Liver (tissue), 9 donors: ENCODE measurements around the gene IL4. TPM values are rescaled to one million over a fixed set of nuclear protein-coding genes. Genes with fewer than 3 reads are reported as not detected.

Source experiments
- DNase-seq: peaks from one replicate; pipeline ENCODE4 v3.0.0-alpha.2; 2017; ENCODE audit warnings: low spot score
- H3K27ac ChIP-seq, 2 donors: one replicate each; pipeline ENCODE4 v1.7.0; 2013; ENCODE audit warnings: inconsistent platforms in 2 of 2, low read length in 2 of 2, control low read depth in 1 of 2, low read depth in 1 of 2, mild to moderate bottlenecking in 1 of 2
- H3K27me3 ChIP-seq, 4 donors: one replicate each; pipeline versions ENCODE4 v1.6.1 to v1.7.0; 2013; ENCODE audit warnings: low read length in 3 of 4, inconsistent platforms in 1 of 4, mild to moderate bottlenecking in 1 of 4, moderate library complexity in 1 of 4; ENCODE audit not compliant: control insufficient read depth in 4 of 4, insufficient read depth in 4 of 4
- H3K36me3 ChIP-seq, 4 donors: one replicate each; pipeline versions ENCODE4 v1.6.1 to v1.7.0; 2013; ENCODE audit warnings: low read length in 3 of 4, mild to moderate bottlenecking in 3 of 4, low read depth in 1 of 4, moderate library complexity in 1 of 4; ENCODE audit not compliant: control insufficient read depth in 4 of 4, insufficient read depth in 3 of 4
- H3K4me1 ChIP-seq, 4 donors: one replicate each; pipeline versions ENCODE4 v1.6.1 to v1.7.0; 2013; ENCODE audit warnings: low read length in 3 of 4, mild to moderate bottlenecking in 3 of 4, moderate library complexity in 1 of 4; ENCODE audit not compliant: control insufficient read depth in 4 of 4, insufficient read depth in 4 of 4
- H3K4me3 ChIP-seq, 3 donors: one replicate each; pipeline versions ENCODE4 v1.6.1 to v1.7.0; 2013; ENCODE audit warnings: low read length in 3 of 3, control low read depth in 1 of 3, low read depth in 1 of 3, mild to moderate bottlenecking in 1 of 3
- H3K9ac ChIP-seq, 2 donors: one replicate each; pipeline ENCODE4 v1.7.0; 2013; ENCODE audit warnings: low read length in 2 of 2, mild to moderate bottlenecking in 2 of 2, moderate library complexity in 2 of 2, control low read depth in 1 of 2, low read depth in 1 of 2
- H3K9me3 ChIP-seq, 4 donors: one replicate each; pipeline versions ENCODE4 v1.6.1 to v1.7.0; 2013; ENCODE audit warnings: low read length in 3 of 4; ENCODE audit not compliant: control insufficient read depth in 4 of 4
- EGR1 ChIP-seq, 2 donors: IDR thresholded peaks; 2 replicates each; pipeline ENCODE4 v1.6.1; 2016 to 2018; ENCODE audit warnings: antibody characterized with exemption in 2 of 2, low read depth in 2 of 2
- FOXA1 ChIP-seq: IDR thresholded peaks from 2 replicates; pipeline ENCODE4 v1.6.1; 2016; ENCODE audit warnings: antibody characterized with exemption
- FOXA2 ChIP-seq: IDR thresholded peaks from 2 replicates; pipeline ENCODE4 v1.6.1; 2016; ENCODE audit warnings: antibody characterized with exemption
- GABPA ChIP-seq, 2 donors: IDR thresholded peaks in 1 of 2; conservative IDR thresholded peaks in 1 of 2; 2 replicates each; pipeline ENCODE4 v1.6.1; 2016; ENCODE audit warnings: antibody characterized with exemption in 2 of 2, mild to moderate bottlenecking in 1 of 2, moderate library complexity in 1 of 2
- HNF4A ChIP-seq, 2 donors: conservative IDR thresholded peaks; 2 replicates each; pipeline ENCODE4 v1.6.1; 2016; ENCODE audit warnings: antibody characterized with exemption in 2 of 2, mild to moderate bottlenecking in 2 of 2
- HNF4G ChIP-seq: IDR thresholded peaks from 2 replicates; pipeline ENCODE4 v1.6.1; 2016; ENCODE audit warnings: antibody characterized with exemption
- NR2F2 ChIP-seq: IDR thresholded peaks from 2 replicates; pipeline ENCODE4 v1.6.1; 2016; ENCODE audit warnings: antibody characterized with exemption
- RAD21 ChIP-seq, 2 donors: IDR thresholded peaks; 2 replicates each; pipeline ENCODE4 v1.6.1; 2016; ENCODE audit warnings: antibody characterized with exemption in 2 of 2, mild to moderate bottlenecking in 2 of 2
- RXRA ChIP-seq, 2 donors: IDR thresholded peaks; 2 replicates each; pipeline ENCODE4 v1.6.1; 2017 to 2018; ENCODE audit warnings: antibody characterized with exemption in 2 of 2, mild to moderate bottlenecking in 1 of 2
- SP1 ChIP-seq: IDR thresholded peaks from 2 replicates; pipeline ENCODE4 v1.6.1; 2018; ENCODE audit warnings: antibody characterized with exemption, mild to moderate bottlenecking
- TAF1 ChIP-seq: conservative IDR thresholded peaks from 2 replicates; pipeline ENCODE4 v1.6.1; 2016; ENCODE audit warnings: antibody characterized with exemption, mild to moderate bottlenecking
- YY1 ChIP-seq: IDR thresholded peaks from 2 replicates; pipeline ENCODE4 v1.6.1; 2016; ENCODE audit warnings: antibody characterized with exemption, mild to moderate bottlenecking
- WGBS: extraction: QIAGEN DNeasy Blood & Tissue Kit; methylation state at CpG from one replicate; pipeline ENCODE4 v1.1.7; 2013; 5-methylcytosine and 5-hydroxymethylcytosine counted together
- polyA plus RNA-seq, 2 donors: library from polyadenylated mRNA; stranded (reverse) in 1 of 2; unstranded in 1 of 2; fragments of 200-250 nt in 1 of 2; fragments of >200 nt in 1 of 2; fragmentation: Nextera tagmentation in 1 of 2; extraction: Ambion mirVana in 1 of 2; gene quantifications; one replicate each; pipeline versions ENCODE4 v1.2.1 to v1.2.3, GENCODE V29; 2013 to 2015
- total RNA-seq, 2 donors: library from RNA; depleted of rRNA; stranded (reverse); fragments of >200 nt; gene quantifications; one replicate each; pipeline ENCODE4 v1.2.3, GENCODE V29; 2014
- TF ChIP-seq, protein P1 (sequence below): IDR thresholded peaks from 2 replicates; pipeline ENCODE4 v1.6.1; 2016; ENCODE audit warnings: antibody characterized with exemption, mild to moderate bottlenecking
- TF ChIP-seq, protein P2 (sequence below): IDR thresholded peaks from 2 replicates; pipeline ENCODE4 v1.6.1; 2016; ENCODE audit warnings: antibody characterized with exemption
- TF ChIP-seq, protein P3 (sequence below): IDR thresholded peaks from 2 replicates; pipeline ENCODE4 v1.6.1; 2016; ENCODE audit warnings: antibody characterized with exemption
- TF ChIP-seq, protein P4 (sequence below): fragments of 150-350 bp; IDR thresholded peaks from 2 replicates; pipeline ENCODE4 v1.5.1; 2017; ENCODE audit warnings: improper control_type of control experiment, low read depth, low read length; ENCODE audit not compliant: missing input control
- donor health status: healthy.
- donor health status: healthy.
- donor health status: healthy.
- donor health status: healthy.
- donor health status: healthy.

Gene IL4
- total and polyA plus RNA-seq, 4 donors = not detected

DNA sequence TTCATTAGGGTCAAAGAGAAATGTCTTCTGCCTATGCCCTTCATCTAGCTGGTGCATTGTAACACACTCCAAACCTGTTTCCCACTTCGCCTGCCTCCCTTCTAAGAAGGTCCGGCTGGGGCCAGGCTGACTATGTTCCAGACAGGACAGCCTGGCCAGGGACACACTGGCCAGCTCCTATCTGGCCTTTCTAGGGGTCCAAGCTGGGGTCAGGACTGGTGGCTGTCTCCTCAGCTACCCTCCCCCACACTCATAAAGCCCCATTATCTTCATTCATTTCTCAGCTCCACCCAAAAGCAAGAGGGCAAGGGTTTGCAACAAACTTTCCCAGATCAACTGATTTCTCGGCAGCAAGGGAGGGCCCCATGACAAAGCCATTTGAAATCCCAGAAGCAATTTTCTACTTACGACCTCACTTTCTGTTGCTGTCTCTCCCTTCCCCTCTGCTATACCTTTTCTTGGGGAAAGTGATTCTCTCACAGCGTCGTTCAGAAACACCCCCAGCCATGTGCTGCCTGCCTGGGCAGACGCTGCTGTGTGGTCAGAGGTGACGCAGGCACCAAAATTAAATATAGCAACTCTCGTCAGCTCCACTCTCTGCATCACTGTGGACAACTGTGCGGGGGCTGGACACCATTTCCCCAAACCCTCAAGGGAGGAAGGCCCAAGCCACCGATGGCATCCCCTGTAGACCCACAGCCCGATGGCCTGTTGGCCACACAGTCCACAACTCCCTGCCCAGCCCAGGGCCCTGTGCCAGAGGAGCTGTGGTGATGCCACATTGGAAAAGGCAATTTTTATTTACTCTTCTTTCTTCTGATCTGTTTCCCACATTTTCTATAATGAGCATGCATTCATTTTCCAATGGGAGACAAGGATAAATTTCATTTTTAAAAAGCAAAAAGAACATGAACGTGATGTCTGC, 9.8 kb upstream of the IL4 start:
- no peak overlapping the region for H3K27ac ChIP-seq
- TF ChIP-seq FOXA2 = no peak
- TF ChIP-seq, protein P1, sequence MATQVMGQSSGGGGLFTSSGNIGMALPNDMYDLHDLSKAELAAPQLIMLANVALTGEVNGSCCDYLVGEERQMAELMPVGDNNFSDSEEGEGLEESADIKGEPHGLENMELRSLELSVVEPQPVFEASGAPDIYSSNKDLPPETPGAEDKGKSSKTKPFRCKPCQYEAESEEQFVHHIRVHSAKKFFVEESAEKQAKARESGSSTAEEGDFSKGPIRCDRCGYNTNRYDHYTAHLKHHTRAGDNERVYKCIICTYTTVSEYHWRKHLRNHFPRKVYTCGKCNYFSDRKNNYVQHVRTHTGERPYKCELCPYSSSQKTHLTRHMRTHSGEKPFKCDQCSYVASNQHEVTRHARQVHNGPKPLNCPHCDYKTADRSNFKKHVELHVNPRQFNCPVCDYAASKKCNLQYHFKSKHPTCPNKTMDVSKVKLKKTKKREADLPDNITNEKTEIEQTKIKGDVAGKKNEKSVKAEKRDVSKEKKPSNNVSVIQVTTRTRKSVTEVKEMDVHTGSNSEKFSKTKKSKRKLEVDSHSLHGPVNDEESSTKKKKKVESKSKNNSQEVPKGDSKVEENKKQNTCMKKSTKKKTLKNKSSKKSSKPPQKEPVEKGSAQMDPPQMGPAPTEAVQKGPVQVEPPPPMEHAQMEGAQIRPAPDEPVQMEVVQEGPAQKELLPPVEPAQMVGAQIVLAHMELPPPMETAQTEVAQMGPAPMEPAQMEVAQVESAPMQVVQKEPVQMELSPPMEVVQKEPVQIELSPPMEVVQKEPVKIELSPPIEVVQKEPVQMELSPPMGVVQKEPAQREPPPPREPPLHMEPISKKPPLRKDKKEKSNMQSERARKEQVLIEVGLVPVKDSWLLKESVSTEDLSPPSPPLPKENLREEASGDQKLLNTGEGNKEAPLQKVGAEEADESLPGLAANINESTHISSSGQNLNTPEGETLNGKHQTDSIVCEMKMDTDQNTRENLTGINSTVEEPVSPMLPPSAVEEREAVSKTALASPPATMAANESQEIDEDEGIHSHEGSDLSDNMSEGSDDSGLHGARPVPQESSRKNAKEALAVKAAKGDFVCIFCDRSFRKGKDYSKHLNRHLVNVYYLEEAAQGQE = no peak
- 83% methylated on average over 13 of the region's 13 CpGs for WGBS
- no peak overlapping the region for H3K4me3 ChIP-seq
- H3K9me3 ChIP-seq = no peaks in the 10 kb centered on the region
- H3K36me3 ChIP-seq = no peaks in the 10 kb centered on the region
- no peak for DNase-seq
- H3K4me1 ChIP-seq = no peaks in the 10 kb centered on the region
- no peaks in the 10 kb centered on the region for H3K27me3 ChIP-seq
- H3K9ac ChIP-seq = no peak overlapping the region

DNA sequence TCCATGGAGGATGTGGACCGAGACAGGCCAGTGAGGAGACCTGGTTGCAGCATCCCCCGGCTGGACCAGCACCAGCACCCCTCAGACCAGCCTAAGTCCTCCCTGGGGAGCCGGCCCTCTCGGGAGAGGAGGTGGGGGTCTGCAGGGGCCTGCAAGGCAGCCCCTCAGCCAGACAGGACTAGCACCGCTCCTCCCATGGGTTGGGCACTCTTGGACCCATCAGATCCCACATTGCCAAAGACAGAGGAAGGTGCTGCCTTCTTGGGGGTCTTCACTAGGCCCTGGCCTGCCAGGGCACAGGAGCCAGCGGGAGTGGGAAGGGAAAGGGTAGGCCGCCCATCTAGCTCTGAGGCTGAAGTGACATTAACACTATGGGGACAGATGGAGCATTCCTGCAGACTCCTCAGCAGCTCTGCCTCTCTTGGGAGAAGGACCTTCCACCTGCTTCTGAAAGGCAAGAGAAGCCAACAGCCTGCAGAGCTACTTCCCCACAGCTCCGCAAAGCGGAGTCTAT, 9.0 kb upstream of the IL4 start:
- no peaks in the 10 kb centered on the region for H3K27me3 ChIP-seq
- H3K9me3 ChIP-seq = no peaks in the 10 kb centered on the region
- no peak for TF ChIP-seq NR2F2
- H3K36me3 ChIP-seq = no peaks in the 10 kb centered on the region
- no peak overlapping the region for H3K9ac ChIP-seq
- no peaks in the 10 kb centered on the region for H3K4me1 ChIP-seq
- WGBS = 97% methylated on average over 9 of the region's 9 CpGs
- H3K4me3 ChIP-seq = no peak overlapping the region
- no peak for DNase-seq
- H3K27ac ChIP-seq = no peak overlapping the region

DNA sequence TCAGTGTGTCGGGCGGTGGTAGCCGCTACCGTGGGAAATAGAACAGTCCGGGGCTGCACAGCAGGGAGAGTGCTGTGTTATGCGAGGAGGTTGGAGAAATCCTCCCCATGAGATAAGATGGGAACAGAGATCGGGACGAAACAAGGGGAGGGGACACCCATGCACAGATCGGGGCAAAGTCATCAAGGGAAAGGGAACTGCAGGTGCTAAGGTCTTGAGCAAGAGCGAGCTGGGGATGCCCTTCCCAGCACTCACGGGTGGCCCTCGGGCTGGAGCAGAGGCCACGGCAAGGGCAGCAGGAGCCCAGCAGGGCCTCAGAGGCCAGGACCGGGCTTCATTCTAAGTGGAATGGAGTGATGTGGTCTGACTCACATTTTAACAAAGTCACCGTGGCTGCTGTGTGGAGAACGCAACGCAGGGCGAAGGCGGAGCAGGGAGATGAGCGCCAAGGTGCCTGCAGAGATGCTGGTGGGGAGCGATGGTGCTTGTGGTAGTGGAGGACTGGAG, 8.2 kb upstream of the IL4 start:
- Histone ChIP-seq H3K27ac (no peak overlapping the region), H3K9ac (no peak overlapping the region), H3K4me1 (no peaks in the 10 kb centered on the region), H3K27me3 (no peaks in the 10 kb centered on the region), H3K4me3 (no peak overlapping the region), H3K9me3 (no peaks in the 10 kb centered on the region), H3K36me3 (no peaks in the 10 kb centered on the region)
- WGBS = 87% methylated on average over 21 of the region's 21 CpGs
- no peak for DNase-seq
- TF ChIP-seq, protein P2, sequence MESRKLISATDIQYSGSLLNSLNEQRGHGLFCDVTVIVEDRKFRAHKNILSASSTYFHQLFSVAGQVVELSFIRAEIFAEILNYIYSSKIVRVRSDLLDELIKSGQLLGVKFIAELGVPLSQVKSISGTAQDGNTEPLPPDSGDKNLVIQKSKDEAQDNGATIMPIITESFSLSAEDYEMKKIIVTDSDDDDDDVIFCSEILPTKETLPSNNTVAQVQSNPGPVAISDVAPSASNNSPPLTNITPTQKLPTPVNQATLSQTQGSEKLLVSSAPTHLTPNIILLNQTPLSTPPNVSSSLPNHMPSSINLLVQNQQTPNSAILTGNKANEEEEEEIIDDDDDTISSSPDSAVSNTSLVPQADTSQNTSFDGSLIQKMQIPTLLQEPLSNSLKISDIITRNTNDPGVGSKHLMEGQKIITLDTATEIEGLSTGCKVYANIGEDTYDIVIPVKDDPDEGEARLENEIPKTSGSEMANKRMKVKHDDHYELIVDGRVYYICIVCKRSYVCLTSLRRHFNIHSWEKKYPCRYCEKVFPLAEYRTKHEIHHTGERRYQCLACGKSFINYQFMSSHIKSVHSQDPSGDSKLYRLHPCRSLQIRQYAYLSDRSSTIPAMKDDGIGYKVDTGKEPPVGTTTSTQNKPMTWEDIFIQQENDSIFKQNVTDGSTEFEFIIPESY = no peak
- TF ChIP-seq RXRA (IDR thresholded peaks at IDR 0.05) (no peak), SP1 (no peak), HNF4G (no peak), HNF4A (conservative IDR thresholded peaks at IDR 0.05) (no peak), TAF1 (no peak), EGR1 (IDR thresholded peaks at IDR 0.05; ENCODE audit: low read depth in 2 of 2) (no peak), RAD21 (IDR thresholded peaks at IDR 0.05) (no peak), GABPA (IDR thresholded peaks at IDR 0.05 in 1 of 2, conservative IDR thresholded peaks at IDR 0.05 in 1 of 2) (no peak), FOXA1 (no peak), NR2F2 (no peak), YY1 (no peak), FOXA2 (no peak)
- TF ChIP-seq, protein P3, sequence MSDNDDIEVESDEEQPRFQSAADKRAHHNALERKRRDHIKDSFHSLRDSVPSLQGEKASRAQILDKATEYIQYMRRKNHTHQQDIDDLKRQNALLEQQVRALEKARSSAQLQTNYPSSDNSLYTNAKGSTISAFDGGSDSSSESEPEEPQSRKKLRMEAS = no peak
- TF ChIP-seq, protein P4, sequence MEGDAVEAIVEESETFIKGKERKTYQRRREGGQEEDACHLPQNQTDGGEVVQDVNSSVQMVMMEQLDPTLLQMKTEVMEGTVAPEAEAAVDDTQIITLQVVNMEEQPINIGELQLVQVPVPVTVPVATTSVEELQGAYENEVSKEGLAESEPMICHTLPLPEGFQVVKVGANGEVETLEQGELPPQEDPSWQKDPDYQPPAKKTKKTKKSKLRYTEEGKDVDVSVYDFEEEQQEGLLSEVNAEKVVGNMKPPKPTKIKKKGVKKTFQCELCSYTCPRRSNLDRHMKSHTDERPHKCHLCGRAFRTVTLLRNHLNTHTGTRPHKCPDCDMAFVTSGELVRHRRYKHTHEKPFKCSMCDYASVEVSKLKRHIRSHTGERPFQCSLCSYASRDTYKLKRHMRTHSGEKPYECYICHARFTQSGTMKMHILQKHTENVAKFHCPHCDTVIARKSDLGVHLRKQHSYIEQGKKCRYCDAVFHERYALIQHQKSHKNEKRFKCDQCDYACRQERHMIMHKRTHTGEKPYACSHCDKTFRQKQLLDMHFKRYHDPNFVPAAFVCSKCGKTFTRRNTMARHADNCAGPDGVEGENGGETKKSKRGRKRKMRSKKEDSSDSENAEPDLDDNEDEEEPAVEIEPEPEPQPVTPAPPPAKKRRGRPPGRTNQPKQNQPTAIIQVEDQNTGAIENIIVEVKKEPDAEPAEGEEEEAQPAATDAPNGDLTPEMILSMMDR = no peak
